Stimulated activated memory B cell treated with anti-CD40 and anti-IgM and Interleukin-4, amounts not matched to agents 10 μg/mL and 1 μg/mL and 100 μg/mL, for 72 hours (primary cell): Measurements from ENCODE around the gene ACTL6B.

Experiments used
- ATAC-seq: fragments of 150-1000 bp; cut with Tn5 transposase; 2 replicates; pipeline ENCODE4 v1.10.0; 2021
- H3K27ac Mint-ChIP-seq: one replicate; pipeline ENCODE4 v1.8.0; 2022; ENCODE audit warnings: mild to moderate bottlenecking, mixed read lengths
- H3K27me3 Mint-ChIP-seq: one replicate; pipeline ENCODE4 v1.8.0; 2022; ENCODE audit warnings: mixed read lengths
- H3K36me3 Mint-ChIP-seq: one replicate; pipeline ENCODE4 v1.8.0; 2022; ENCODE audit warnings: mixed read lengths
- H3K4me1 Mint-ChIP-seq: one replicate; pipeline ENCODE4 v1.8.0; 2022; ENCODE audit warnings: mixed read lengths
- H3K4me3 Mint-ChIP-seq: one replicate; pipeline ENCODE4 v1.8.0; 2022; ENCODE audit warnings: mild to moderate bottlenecking, moderate library complexity, mixed read lengths
- H3K9me3 Mint-ChIP-seq: one replicate; pipeline ENCODE4 v1.8.0; 2022; ENCODE audit warnings: mixed read lengths

The ACTL6B gene

DNA sequence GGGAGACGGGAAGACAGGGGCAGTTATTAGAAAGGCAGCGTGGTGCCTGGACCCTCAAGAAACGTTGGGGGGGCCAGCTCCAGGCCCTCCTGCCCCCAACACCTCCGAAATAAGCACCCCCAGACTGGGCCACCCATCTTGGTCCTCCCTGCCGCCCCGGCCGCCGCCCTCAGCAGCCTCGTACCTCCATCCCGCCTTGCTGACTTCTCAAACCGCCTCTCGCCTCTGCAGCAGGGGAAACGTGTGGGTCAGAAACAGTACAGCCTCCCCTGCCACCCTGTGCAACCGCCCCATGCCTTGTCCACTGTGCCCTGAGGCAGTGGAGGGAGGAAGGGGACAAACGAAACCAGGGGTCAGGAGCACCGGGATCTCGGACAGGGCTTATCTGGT, 30.6 kb upstream of the ACTL6B start:
- Mint-ChIP-seq H3K4me1 (peaks cover 30% of the 10 kb centered on the region), H3K36me3 (peaks cover 41% of the 10 kb centered on the region), H3K4me3 (no peak overlapping the region), H3K27ac (no peak overlapping the region), H3K27me3 (no peaks in the 10 kb centered on the region), H3K9me3 (no peaks in the 10 kb centered on the region)
- no peak for ATAC-seq

DNA sequence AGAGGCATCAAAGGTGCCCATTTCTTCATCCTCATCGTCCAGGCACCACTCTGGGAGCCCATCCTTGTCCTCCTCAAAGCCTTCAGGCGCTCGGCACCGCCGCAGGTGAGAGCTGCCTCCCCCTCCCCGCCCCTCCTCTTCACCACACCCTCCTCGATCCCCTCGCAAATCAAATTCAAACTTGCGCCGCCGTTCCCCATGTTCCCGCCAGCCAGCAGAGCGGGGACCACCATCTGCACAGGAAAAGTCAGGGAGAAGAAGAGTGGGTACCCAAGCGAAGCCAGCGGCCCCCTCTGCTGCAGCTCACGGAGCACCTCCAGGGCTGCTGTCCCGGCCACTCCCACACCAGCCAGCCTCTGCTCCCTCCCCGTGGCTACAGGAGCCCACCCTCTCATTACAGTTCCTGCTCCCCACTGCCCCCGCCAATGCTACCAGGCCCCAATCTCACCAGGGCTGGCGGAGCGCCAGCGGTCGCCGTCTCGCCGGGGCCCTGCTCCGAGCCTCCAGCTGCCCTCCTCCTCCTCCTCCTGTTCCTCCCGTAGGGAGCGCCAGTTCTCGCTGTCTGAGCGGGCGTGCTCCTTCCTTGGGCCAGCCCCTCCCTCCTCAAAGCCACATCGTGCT, 30.1 kb upstream of the ACTL6B start:
- Mint-ChIP-seq H3K27me3 (no peaks in the 10 kb centered on the region), H3K4me3 (no peak overlapping the region), H3K4me1 (peaks cover 25% of the 10 kb centered on the region), H3K27ac (no peak overlapping the region), H3K36me3 (peaks cover 41% of the 10 kb centered on the region), H3K9me3 (no peaks in the 10 kb centered on the region)
- ATAC-seq = no peak

DNA sequence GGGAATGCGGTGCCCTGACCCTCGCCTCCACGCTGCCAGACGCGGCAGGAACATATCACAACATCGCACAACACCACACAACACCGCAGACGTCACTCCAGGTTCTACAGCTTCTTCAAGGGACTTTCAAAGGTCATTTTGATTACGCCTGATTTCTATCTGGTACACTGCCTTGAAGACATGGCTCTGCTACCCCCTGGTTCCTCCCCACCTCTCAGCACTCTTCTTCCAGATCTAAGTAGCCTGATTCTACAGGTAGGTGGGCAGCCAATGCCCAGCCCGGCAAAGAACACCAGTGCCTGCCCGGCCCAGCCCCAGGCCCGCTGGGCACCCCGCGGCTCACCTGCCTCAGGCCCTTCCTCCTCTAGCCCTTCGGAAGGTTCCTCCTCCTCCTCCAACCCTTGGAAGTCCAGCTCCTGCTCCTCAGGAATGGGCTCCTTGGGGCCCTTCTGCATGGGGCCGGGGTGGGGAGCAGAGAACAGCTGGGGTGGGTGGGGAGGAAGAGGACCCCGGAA, 29.4 kb upstream of the ACTL6B start:
- no peak for ATAC-seq
- Mint-ChIP-seq H3K4me1 (peaks cover 25% of the 10 kb centered on the region), H3K36me3 (peaks cover 41% of the 10 kb centered on the region), H3K27me3 (no peaks in the 10 kb centered on the region), H3K27ac (no peak overlapping the region), H3K9me3 (no peaks in the 10 kb centered on the region), H3K4me3 (no peak overlapping the region)

DNA sequence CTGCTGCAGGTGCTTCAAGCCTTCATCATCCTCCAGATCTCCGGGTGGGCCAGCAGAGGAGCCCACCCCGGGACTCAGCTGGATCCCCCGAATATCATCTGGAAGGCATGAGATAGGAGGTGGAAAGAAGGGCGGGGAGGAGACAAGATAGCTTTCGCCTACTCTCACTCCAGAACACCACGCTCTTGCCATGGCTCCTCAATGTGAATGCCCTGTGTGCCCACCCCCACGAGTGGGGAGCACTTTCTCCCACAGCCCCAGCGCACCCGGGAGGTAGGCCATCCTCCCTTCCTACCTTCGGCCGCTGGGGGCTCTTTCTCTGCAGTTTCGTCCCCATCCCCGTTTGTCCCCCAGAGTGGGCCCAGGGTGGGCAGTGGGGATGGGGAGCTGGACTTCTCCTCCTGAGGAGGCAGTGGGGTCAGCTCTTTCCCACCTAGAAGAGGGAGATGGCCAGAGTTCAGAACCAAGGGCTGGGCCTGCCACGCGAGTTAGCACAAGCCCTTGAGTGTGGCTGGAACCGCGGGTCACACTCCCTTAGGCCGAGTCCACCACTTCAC, 28.9 kb upstream of the ACTL6B start:
- H3K9me3 Mint-ChIP-seq = no peaks in the 10 kb centered on the region
- H3K4me3 Mint-ChIP-seq = no peak overlapping the region
- H3K36me3 Mint-ChIP-seq = peaks cover 44% of the 10 kb centered on the region
- no peak overlapping the region for H3K27ac Mint-ChIP-seq
- H3K27me3 Mint-ChIP-seq = no peaks in the 10 kb centered on the region
- peaks cover 24% of the 10 kb centered on the region for H3K4me1 Mint-ChIP-seq
- ATAC-seq = no peak

DNA sequence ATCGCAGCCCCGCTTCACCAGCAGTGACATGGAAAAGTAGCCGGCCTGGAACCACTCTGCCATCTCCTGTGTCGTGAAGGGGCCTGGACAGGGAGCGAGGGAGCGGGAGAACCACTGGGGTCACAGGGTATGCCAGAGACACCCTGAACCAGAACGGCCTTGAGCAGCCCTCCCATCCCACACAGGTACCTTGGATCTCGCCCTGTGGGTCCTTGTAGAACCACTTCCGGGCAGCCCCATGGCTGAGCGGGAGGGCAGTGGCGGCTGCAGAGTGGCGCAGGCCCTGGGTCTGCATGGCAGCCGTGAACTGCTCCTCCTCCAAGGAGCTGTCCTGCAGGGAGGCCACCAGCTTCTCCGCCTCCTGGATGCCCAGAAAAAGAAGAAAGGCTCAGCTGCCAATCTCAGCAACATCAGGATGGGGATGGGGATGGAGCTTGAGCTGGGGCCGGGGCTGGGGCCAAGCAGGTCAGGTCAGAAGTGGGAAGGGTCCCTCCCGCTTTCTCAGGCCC, 28.3 kb upstream of the ACTL6B start:
- H3K4me1 Mint-ChIP-seq = peaks cover 18% of the 10 kb centered on the region
- H3K36me3 Mint-ChIP-seq = peaks cover 47% of the 10 kb centered on the region
- no peaks in the 10 kb centered on the region for H3K9me3 Mint-ChIP-seq
- H3K27me3 Mint-ChIP-seq = no peaks in the 10 kb centered on the region
- no peak for ATAC-seq
- no peak overlapping the region for H3K27ac Mint-ChIP-seq
- H3K4me3 Mint-ChIP-seq = no peak overlapping the region

DNA sequence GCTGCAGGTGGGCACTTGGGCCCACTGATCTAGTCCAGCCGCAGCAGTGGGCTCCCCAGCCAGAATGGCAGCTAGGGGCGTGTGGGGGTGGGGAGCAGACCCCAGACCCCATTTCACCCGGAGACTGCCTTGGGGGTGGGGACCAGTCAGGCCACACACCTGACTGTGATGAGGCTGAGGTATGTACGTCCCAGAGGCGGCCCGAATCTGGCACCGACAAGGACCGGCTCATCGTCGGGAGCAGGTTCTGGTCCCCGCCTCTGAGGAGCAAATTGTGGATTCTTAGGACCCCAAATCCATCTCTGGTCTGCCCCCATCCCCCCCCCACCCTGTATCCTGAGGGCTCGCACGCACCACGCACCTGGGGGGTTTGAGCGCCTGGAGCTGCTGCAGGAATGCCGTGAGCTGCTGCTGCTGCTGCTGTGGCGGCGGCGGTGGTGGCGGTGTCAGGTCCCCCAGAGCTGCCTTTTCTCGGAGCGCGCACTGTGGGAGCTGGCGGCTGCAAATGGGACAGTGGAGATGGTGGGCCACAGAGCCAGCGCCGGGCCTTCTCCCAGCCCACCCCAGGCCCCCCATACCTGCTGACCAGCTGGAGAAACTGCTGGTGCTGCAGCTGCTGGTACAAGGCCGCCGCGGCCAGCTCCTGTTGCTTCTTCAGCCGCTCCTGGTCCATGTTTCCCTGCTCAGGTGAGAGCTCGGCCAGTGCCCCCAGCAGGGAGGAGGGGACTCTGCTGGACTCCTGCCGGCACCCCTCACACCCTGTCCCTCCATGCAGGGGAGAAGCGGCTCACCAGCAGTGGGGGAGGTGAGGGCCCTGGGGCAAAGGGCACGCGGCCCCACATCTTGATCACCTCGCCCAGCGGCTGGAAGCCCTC, 27.6 kb upstream of the ACTL6B start:
- Mint-ChIP-seq H3K4me1 (peaks cover 17% of the 10 kb centered on the region), H3K27ac (no peak overlapping the region), H3K27me3 (no peaks in the 10 kb centered on the region), H3K36me3 (peaks cover 49% of the 10 kb centered on the region), H3K4me3 (no peak overlapping the region), H3K9me3 (no peaks in the 10 kb centered on the region)
- ATAC-seq = no peak

DNA sequence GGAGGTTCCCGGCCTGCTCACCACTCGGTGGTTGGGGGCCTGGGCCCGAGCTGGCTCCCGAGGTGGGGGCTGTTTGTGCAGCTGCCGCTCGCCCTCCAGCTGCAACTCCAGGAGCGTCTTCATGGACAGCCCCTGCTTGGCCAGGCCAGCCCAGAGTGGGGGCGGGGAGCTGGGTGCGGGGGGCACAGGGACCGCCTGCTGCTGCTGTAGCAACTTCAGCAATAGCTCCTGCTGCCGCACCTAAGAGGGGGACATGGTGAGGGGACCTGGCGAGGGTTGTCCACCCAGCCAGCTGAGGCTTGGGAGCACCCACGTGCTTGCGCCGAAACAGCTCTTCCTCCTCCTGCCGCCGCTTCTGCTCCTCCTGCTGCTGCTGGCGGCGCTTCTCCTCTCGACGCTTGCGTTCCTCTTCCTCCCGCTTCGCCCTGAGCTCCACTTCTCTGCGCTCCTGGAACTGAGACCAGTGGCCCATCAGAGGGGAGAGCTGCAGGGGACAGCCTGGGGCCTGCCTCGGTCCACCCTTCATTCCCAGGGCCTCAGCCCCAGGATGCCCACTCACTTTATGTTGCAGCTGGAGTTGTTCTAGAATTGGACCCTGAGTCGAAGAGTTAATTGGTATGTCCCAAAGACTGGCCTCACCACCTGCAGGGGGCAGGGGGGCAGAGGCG, 26.9 kb upstream of the ACTL6B start:
- Mint-ChIP-seq H3K27me3 (no peaks in the 10 kb centered on the region), H3K4me1 (peaks cover 16% of the 10 kb centered on the region), H3K36me3 (peaks cover 53% of the 10 kb centered on the region), H3K9me3 (no peaks in the 10 kb centered on the region), H3K4me3 (no peak overlapping the region), H3K27ac (no peak overlapping the region)
- ATAC-seq = no peak

DNA sequence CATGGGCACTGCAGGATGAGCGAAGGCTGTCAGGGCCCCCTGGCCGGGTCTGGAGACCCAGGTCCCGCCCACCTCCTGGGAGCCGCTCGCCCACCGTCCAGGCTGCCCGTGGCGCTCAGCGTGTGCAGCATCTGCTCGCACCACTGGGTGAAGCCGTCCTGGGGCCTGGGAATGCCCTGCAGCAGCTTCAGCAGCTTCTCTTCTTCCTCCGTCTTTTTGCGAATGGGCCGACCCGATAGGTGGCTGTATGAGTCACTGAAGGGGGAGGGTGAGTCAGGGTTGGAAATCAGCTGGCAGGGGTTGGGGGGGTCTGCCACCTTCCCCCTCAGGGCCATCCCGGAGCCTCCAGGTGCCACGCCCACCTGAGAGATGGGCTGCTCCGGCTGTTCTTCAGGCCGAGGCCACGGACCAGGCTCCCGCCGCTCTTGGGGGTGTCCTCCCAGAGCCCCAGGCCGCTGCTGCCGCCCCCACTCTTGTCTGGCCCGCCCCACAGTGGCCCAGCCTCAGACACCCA, 26.0 kb upstream of the ACTL6B start:
- H3K27ac Mint-ChIP-seq = no peak overlapping the region
- no peaks in the 10 kb centered on the region for H3K9me3 Mint-ChIP-seq
- H3K4me1 Mint-ChIP-seq = peaks cover 16% of the 10 kb centered on the region
- H3K27me3 Mint-ChIP-seq = no peaks in the 10 kb centered on the region
- H3K4me3 Mint-ChIP-seq = no peak overlapping the region
- H3K36me3 Mint-ChIP-seq = peaks cover 52% of the 10 kb centered on the region
- ATAC-seq = no peak

DNA sequence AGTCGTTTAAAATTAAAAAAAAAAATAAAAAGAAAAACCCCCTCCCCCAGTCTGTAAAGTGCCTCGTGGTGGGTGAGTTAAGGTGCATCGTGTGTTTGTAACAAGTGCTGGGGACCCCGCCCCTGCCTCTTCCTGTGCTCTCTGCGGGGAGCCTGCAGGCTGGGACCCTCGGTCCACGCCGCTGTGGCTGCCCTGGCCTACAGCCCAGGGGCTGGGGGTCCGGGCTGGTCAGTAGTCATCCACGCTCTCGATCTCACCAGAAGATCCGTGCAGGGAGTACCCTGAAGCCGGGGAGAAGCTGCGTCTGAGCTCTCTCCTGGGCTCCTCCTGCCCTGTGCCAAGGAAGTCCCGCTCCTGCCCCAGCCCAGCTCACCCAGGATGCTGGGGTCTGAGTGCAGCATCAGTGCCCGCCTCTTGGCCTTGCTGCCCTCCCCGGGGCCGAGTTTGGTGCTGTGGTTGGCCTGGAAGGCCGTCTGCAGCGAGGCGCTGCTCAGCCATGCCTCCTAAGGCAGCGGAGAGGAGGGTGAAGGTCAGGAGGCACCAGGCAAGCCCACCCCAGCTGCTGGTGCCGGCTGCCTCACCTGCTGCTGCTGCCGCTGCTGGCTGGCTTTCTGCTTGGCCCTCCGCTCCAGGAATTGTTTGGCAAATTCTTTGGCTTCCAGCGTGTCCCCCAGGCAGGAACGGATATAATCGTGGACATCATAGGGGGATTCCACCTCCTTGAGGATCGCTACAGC, 25.4 kb upstream of the ACTL6B start:
- no peak for ATAC-seq

DNA sequence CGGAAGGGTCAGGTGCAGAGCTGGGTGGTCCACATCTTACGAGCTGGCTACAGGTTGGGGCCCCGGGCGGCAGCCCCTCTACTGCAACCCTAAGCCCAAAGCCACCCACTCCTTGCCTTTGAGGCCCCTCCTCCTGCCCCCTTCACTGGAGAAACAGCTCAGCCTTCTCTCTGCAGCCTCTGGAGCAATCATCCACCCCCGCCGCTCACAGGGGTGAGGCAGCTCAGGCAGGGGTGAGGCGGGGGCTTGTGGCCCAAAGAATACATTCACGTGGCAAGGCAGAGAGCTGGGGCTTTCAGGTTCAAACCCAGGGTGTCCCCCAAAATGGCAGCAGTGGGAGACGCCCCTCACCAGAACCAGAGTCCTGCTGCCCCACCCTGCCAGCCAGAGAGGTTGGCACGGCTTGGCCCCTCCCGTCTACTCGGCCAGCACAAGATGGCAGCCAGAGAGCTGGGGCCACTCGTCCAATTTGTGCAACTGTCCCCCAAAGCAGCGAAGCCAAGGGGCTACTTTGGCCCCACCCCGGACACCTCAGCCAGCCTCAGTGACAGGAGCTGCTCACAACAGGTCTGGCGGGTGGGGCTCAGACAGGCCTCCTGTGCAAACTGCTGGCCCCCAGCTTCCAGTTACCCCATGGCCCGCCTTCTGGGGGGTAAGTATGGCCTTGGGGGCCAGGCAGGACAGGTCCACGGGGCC, 24.5 kb upstream of the ACTL6B start:
- Mint-ChIP-seq H3K27me3 (no peaks in the 10 kb centered on the region), H3K4me3 (no peak overlapping the region), H3K36me3 (peaks cover 46% of the 10 kb centered on the region), H3K9me3 (no peaks in the 10 kb centered on the region), H3K27ac (no peak overlapping the region), H3K4me1 (peaks cover 23% of the 10 kb centered on the region)
- no peak for ATAC-seq

More for the DNA sequence above, 25.4 kb upstream of the ACTL6B start:
- Mint-ChIP-seq H3K4me1 (peaks cover 18% of the 10 kb centered on the region), H3K27ac (no peak overlapping the region), H3K9me3 (no peaks in the 10 kb centered on the region), H3K36me3 (peaks cover 52% of the 10 kb centered on the region), H3K27me3 (no peaks in the 10 kb centered on the region), H3K4me3 (no peak overlapping the region)

DNA sequence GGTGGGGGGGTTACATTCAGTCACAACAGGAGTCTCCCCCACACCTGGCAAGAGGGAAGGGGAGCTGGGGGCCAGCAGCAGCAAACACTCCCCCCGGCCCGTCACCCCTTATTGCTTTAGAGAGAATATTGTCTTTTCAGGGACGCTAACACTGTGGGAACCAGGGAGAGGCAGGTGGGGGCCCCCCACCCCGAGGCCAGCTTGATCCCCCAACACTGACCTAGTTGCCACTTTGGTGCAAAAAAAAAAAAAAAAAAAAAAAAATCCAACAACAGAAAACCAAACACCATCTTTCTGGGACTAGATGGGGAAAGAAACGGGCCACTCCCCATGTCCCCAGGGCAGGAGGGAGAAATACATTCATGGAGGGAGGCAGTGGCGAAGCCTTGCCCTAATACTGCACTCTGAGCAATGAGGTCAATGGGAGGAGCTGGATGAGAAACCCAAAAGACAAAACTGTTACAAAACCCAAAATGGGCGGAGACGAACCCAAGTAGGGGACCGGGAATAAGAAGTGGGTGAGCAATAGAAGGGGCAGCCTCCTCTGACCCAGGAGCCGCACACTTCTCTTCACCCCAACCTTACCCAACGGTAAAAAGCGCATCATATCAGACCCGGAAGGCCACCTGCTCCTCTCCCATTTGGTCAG, 23.8 kb upstream of the ACTL6B start:
- no peaks in the 10 kb centered on the region for H3K9me3 Mint-ChIP-seq
- H3K4me3 Mint-ChIP-seq = no peak overlapping the region
- peaks cover 40% of the 10 kb centered on the region for H3K36me3 Mint-ChIP-seq
- no peak overlapping the region for H3K27ac Mint-ChIP-seq
- H3K4me1 Mint-ChIP-seq = peaks cover 23% of the 10 kb centered on the region
- H3K27me3 Mint-ChIP-seq = no peaks in the 10 kb centered on the region
- no peak for ATAC-seq

DNA sequence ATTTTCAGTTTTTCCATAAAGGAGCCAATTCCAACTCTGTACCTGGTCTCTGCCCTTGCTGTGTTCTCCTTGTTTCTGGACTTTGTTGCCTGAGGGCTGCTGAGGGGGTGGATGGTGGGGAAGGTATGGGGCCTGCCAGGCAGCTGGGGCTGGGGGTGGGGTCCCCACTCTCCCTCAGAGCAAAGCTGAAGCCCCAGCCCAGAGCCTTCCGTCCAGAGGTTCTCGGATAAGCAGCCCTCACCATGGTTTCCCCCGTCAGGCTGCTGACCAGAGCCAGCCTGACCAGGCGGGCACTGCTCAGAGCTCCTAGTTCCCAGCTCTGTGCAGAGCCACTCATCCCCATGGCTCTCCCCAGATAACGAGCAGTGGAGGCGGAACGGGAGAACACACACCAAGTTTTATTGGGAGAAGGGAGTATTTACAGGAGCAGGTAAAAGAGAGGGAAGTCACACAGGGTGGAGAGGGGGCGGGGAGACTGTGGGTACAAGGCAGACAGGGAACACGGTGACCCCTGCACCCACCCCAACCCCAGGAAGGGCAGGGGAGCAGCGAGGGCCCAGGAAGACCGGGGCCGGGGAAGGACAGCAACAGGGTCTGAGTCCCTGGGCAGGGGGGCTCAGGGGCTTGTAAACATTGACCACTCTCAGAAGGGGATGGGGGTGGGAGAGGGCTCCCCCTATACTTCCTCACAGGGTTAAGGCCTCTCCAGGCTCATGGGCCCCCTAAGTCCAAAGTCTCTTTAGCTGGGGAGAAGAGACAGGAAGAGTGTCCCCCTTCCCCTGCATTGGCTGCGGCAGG, 23.1 kb upstream of the ACTL6B start:
- no peak for ATAC-seq
- Mint-ChIP-seq H3K9me3 (no peaks in the 10 kb centered on the region), H3K4me1 (peaks cover 23% of the 10 kb centered on the region), H3K27me3 (no peaks in the 10 kb centered on the region), H3K4me3 (no peak overlapping the region), H3K27ac (no peak overlapping the region), H3K36me3 (peaks cover 39% of the 10 kb centered on the region)
